Measurements from ENCODE around the gene BCAS3. TPM values are rescaled to one million over a fixed set of nuclear protein-coding genes. Genes with fewer than 3 reads are reported as not detected.

Gene BCAS3
- total RNA-seq, 1 donor from 2014 or later: 35.7 TPM

- H3K9me3 Mint-ChIP-seq (ENCODE audit: unreplicated experiment): no peaks in the 10 kb centered on the region
- no peak for TF ChIP-seq CTCF (IDR thresholded peaks at IDR 0.05)
- H3K4me1 Mint-ChIP-seq (ENCODE audit: unreplicated experiment): peaks cover 8% of the 10 kb centered on the region
- peaks cover 4% of the 10 kb centered on the region for H3K36me3 Mint-ChIP-seq (ENCODE audit: unreplicated experiment)
- no peak overlapping the region for H3K27ac Mint-ChIP-seq (ENCODE audit: unreplicated experiment)
- no peaks in the 10 kb centered on the region for H3K27me3 Mint-ChIP-seq (ENCODE audit: unreplicated experiment)
- DNase-seq (ENCODE audit: extremely low spot score, unreplicated experiment): no peak
- H3K4me3 Mint-ChIP-seq (ENCODE audit: unreplicated experiment): no peak overlapping the region
These were observed 396.3 kb downstream of the BCAS3 start for GRCh38 chr17:61073799-61074513.

- no peak overlapping the region for H3K27ac Mint-ChIP-seq (ENCODE audit: unreplicated experiment)
- H3K27me3 Mint-ChIP-seq (ENCODE audit: unreplicated experiment): no peaks in the 10 kb centered on the region
- no peak for DNase-seq (ENCODE audit: extremely low spot score, unreplicated experiment)
- peaks cover 8% of the 10 kb centered on the region for H3K4me1 Mint-ChIP-seq (ENCODE audit: unreplicated experiment)
- H3K9me3 Mint-ChIP-seq (ENCODE audit: unreplicated experiment): no peaks in the 10 kb centered on the region
- no peak overlapping the region for H3K4me3 Mint-ChIP-seq (ENCODE audit: unreplicated experiment)
- no peak for TF ChIP-seq CTCF (IDR thresholded peaks at IDR 0.05)
- peaks cover 7% of the 10 kb centered on the region for H3K36me3 Mint-ChIP-seq (ENCODE audit: unreplicated experiment)
These were observed 398.3 kb downstream of the BCAS3 start for GRCh38 chr17:61075988-61076387.

GRCh38 chr17:61076621-61077031 lies 399.0 kb downstream of the BCAS3 start:
- Mint-ChIP-seq H3K9me3 (ENCODE audit: unreplicated experiment) (no peaks in the 10 kb centered on the region), H3K4me3 (ENCODE audit: unreplicated experiment) (no peak overlapping the region), H3K36me3 (ENCODE audit: unreplicated experiment) (peaks cover 7% of the 10 kb centered on the region), H3K27me3 (ENCODE audit: unreplicated experiment) (no peaks in the 10 kb centered on the region), H3K27ac (ENCODE audit: unreplicated experiment) (no peak overlapping the region), H3K4me1 (ENCODE audit: unreplicated experiment) (peaks cover 8% of the 10 kb centered on the region)
- no peak for TF ChIP-seq CTCF (IDR thresholded peaks at IDR 0.05)
- DNase-seq (ENCODE audit: extremely low spot score, unreplicated experiment): no peak

DNA sequence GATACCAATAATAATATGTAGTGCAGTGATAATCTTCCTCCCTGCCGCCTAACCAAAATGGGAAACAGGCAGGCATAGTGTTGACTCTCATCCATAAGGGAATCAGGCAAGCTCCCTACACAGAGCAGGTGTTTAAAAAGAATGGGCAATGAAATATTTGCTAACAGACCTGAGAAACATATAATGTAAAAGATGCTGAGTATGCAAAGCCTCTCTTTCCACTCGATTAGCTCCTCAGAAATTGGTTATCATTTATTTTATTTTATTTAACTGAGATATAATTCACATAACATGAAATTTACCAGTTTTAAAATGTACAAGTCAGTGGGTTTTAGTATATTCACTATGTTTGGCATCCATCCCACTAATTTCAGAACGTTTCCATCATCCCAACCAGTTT lies 404.3 kb downstream of the BCAS3 start:
- no peak for DNase-seq (ENCODE audit: extremely low spot score, unreplicated experiment)
- Mint-ChIP-seq H3K27me3 (ENCODE audit: unreplicated experiment) (no peaks in the 10 kb centered on the region), H3K9me3 (ENCODE audit: unreplicated experiment) (no peaks in the 10 kb centered on the region), H3K4me3 (ENCODE audit: unreplicated experiment) (no peak overlapping the region), H3K36me3 (ENCODE audit: unreplicated experiment) (peaks cover 13% of the 10 kb centered on the region), H3K27ac (ENCODE audit: unreplicated experiment) (no peak overlapping the region), H3K4me1 (ENCODE audit: unreplicated experiment) (no peaks in the 10 kb centered on the region)
- TF ChIP-seq CTCF (IDR thresholded peaks at IDR 0.05): no peak

GRCh38 chr17:61084260-61084659 lies 406.6 kb downstream of the BCAS3 start:
- H3K27me3 Mint-ChIP-seq (ENCODE audit: unreplicated experiment): no peaks in the 10 kb centered on the region
- H3K4me1 Mint-ChIP-seq (ENCODE audit: unreplicated experiment): no peaks in the 10 kb centered on the region

More at GRCh38 chr17:61084260-61084659, 406.6 kb downstream of the BCAS3 start:
- Mint-ChIP-seq H3K36me3 (ENCODE audit: unreplicated experiment) (peaks cover 14% of the 10 kb centered on the region), H3K9me3 (ENCODE audit: unreplicated experiment) (no peaks in the 10 kb centered on the region), H3K4me3 (ENCODE audit: unreplicated experiment) (no peak overlapping the region), H3K27ac (ENCODE audit: unreplicated experiment) (no peak overlapping the region)
- no peak for TF ChIP-seq CTCF (IDR thresholded peaks at IDR 0.05)
- DNase-seq (ENCODE audit: extremely low spot score, unreplicated experiment): no peak
